Hematopoietic multipotent progenitor cell treated with erythropoietin and hydrocortisone succinate and interleukin-3 and kit ligand, for 15 days (in vitro differentiated cells): Measurements from ENCODE around the gene AMOT.

Source experiments
- DNase-seq: peaks from one replicate; pipeline ENCODE4 v3.0.0-alpha.2; 2015; ENCODE audit warnings: low spot score

AMOT gene

GRCh38 chrX:112802541-112802940, 38.1 kb downstream of the AMOT start:
- DNase-seq = no peak

GRCh38 chrX:112800971-112801775, 39.5 kb downstream of the AMOT start:
- no peak for DNase-seq

GRCh38 chrX:112799425-112799824, 41.2 kb downstream of the AMOT start:
- DNase-seq = no peak

- no peak for DNase-seq
Measured at GRCh38 chrX:112798736-112799135, 41.9 kb downstream of the AMOT start.

- no peak for DNase-seq
Measured at GRCh38 chrX:112789931-112790330, 50.7 kb downstream of the AMOT start.

GRCh38 chrX:112786076-112786475, 54.6 kb downstream of the AMOT start:
- DNase-seq = no peak

- DNase-seq = no peak
Measured at GRCh38 chrX:112785344-112785743, 55.3 kb downstream of the AMOT start.

GRCh38 chrX:112784692-112785091, 55.9 kb downstream of the AMOT start:
- no peak for DNase-seq

- no peak for DNase-seq
Measured at GRCh38 chrX:112779139-112779538, 61.5 kb downstream of the AMOT start.

GRCh38 chrX:112774651-112775293, 65.9 kb downstream of the AMOT start:
- DNase-seq = no peak

GRCh38 chrX:112774142-112774541, 66.5 kb downstream of the AMOT start:
- no peak for DNase-seq

- DNase-seq = no peak
Measured at GRCh38 chrX:112769034-112769433, 71.6 kb downstream of the AMOT start.

- no peak for DNase-seq
Measured at GRCh38 chrX:112768563-112768962, 72.1 kb downstream of the AMOT start.

GRCh38 chrX:112766774-112767173, 73.9 kb downstream of the AMOT start:
- no peak for DNase-seq

- no peak for DNase-seq
Measured at GRCh38 chrX:112761242-112762207, 79.1 kb downstream of the AMOT start.

GRCh38 chrX:112760697-112761096, 79.9 kb downstream of the AMOT start:
- DNase-seq = no peak

- no peak for DNase-seq
Measured at GRCh38 chrX:112759966-112760365, 80.7 kb downstream of the AMOT start.

GRCh38 chrX:112759512-112759911, 81.1 kb downstream of the AMOT start:
- DNase-seq = no peak

- no peak for DNase-seq
Measured at GRCh38 chrX:112757946-112758345, 82.7 kb downstream of the AMOT start.

GRCh38 chrX:112753116-112753515, 87.5 kb downstream of the AMOT start:
- DNase-seq = no peak

GRCh38 chrX:112751076-112751475, 89.6 kb downstream of the AMOT start:
- no peak for DNase-seq

GRCh38 chrX:112746812-112747595, 93.6 kb downstream of the AMOT start:
- no peak for DNase-seq
